GM19468 (cell line): Measurements from ENCODE around the gene HSPA5.
"Not testable (repeated sequence)": the region's sequence is repeated elsewhere in the genome, so short reads cannot be mapped to it uniquely, and the experiment has no call there.

Experiments used
- ATAC-seq: cut with Tn5 transposase; IDR thresholded peaks from one replicate; pipeline ENCODE4 v1.9.1; 2021; ENCODE audit warnings: mild to moderate bottlenecking, moderate library complexity, moderate number of reproducible peaks; ENCODE audit not compliant: unreplicated experiment; ENCODE audit errors: extremely low read depth

Gene HSPA5

DNA sequence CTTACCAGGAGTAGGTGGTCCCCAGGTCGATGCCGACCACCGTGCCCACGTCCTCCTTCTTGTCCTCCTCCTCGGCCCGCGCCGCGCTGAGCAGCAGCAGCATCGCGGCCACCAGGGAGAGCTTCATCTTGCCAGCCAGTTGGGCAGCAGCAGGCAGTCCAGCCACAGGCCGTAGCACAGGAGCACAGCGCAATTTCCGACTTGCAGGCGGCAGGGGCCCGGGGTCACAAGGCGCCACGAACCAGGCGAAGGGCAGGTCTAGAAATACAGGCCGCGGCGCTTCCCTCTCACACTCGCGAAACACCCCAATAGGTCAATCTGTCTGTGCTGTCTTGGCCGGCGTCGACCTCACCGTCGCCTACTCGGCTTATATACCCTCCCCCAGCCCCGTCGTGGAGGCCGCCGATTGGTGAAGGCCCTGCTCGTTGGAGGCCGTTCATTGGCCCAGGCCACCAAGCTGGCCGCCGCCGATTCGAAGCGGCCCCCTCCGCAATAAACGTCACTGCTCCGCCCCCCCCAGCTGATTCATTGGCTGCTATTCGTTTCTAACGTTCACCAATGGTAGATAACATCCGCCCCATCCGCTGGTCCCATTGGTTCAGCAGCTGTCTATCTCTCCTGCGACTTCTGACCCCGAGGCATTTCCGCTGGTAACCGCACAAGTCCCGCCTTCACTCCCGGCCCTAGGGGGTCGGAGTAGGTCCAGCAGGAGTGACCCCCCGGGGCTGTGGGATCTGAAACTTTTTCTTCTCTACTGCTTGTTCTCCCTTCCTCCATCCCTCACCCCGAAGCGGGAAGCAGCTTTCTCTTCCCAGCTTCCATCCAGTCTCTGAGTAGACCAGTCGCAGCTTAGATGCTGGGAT, at the start of gene HSPA5:
HSPA5 (minus strand) TSS at position 344 of the 863 bp plus-strand sequence; CDS start at position 127, 217 bp downstream.
- ATAC-seq = peak; percentile 70

DNA sequence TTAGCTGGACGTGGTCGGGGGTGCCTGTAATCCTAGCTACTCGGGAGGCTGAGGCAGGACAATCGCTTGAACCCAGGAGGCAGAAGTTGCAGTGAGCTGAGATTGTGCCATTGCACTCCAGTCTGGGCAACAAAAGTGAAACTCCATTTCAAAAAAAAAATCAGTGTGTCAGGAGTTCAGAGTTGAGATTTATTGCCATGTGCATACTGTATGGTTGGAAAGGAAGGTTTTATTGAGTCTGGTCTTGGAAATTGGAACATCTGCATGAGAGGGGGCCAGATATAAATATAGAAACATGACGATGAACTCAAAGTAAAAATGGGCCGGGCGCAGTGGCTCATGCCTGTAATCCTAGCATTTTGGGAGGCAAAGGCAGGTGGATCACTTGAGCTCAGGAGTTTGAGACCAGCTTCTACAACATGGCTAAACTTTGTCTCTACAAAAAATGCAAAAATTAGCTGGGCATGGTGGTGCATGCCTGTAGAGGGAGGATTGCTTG, 45.8 kb upstream of the HSPA5 start:
- not testable (repeated sequence) for ATAC-seq

DNA sequence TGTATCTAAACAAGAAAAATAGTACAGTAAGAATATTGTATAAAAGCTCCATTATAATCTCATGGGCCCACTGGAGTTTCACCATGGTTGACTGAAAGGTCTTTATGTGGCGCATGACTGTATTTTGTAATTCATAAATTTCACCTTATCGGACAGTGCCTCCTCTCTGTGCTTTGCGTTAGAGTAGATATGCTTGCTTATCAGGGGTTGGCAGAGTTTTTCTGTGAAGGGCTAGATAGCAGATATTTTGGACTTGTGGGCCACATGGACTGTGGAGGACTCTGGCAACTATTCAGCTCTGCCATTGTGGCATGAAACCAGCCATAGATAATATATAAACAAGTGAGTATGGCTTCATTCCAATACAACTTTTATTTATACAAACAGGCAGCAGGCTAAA, 43.7 kb upstream of the HSPA5 start:
- ATAC-seq = no peak

DNA sequence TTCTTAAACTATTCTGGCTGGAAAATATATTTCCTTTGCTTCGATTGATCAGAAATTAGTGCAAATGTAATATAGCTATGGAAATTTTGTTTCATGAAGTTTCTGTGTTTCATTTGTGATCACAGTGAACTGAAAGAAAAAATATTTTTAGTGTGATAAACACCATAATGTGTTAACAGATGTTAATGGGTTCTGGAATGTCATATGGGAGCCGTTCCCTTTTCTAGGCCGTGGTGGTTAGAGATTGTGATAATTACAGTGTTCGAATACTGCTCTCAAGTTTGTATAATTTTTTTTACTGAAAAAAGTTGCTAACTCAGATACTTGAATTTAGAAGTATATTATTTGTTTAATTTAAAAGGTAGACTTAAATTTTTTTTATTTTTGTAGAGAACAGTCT, 39.8 kb upstream of the HSPA5 start:
- ATAC-seq = no peak

DNA sequence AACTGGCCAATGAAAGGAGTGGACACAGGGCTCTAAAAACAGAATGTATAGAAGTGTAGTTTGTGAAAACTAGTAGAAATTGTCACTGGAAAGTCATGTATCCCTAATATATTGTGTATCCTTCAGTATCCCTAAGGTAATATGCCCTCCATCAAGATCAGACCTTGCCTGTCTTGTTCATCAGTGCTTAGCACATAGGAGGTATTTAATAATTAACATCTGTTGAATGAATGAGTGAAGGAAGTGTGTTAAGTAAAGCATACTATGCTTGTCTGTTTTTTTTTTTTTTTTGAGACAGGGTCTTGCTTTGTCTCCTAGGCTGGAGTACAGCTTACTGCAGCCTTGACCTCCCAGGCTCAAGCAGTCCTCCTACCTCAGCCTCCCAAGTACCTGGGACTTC, 36.3 kb upstream of the HSPA5 start:
- ATAC-seq = no peak

DNA sequence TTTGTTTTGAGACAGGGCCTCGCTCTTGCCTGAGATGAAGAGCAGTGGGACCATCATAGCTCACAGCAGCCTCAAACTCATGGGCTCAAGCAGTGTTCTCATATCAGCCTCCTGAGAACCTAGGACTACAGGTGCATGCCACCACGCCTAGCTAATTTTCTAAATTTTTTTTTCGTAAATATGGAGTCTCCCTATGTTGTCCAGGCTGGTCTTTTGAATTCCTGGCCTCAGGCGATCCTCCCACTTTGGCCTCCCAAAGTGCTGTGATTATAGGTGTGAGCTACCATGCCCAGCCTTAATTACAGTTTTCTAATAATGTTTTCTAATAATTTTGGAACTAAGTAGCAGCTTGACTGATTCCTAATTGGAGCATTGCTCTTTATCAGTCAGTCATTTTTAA, 35.6 kb upstream of the HSPA5 start:
- no peak for ATAC-seq

DNA sequence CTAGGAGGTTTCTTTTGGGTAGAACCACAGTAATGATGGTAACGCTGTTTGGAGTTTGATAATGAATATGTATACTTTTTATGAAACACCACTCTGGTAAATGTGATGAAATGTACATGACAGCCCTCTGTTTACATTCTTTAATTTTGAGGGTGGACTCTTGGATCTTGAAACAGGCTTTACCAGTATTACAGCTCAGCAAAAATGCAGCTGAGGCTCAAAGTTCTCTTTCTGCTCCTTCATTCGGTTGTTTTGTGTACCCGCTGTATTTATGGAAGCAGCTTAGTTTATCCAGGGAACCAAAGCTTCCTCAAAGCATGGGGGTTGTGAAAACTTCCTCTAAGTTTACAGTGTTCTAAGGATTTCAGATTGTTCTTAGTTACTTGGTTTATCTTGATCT, 31.6 kb upstream of the HSPA5 start:
- no peak for ATAC-seq

DNA sequence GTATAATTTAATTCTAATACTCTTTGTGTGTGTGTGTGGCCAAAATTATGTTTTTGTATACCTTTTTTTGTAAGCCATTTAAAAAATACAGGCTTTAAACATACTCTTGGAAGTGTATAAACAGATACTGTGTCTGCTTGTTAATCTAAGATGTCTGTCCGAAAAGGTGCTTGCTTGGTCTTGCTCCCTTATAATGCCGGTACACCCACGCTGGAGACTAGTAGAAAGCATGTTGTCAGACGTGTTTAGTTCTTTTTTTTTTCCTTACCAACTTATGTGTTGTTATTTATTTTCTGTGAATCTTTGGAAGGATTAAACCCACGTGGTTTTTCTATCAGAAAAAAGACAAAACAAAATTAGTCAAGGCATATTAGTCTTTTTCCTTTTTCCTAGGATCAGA, 29.9 kb upstream of the HSPA5 start:
- no peak for ATAC-seq

DNA sequence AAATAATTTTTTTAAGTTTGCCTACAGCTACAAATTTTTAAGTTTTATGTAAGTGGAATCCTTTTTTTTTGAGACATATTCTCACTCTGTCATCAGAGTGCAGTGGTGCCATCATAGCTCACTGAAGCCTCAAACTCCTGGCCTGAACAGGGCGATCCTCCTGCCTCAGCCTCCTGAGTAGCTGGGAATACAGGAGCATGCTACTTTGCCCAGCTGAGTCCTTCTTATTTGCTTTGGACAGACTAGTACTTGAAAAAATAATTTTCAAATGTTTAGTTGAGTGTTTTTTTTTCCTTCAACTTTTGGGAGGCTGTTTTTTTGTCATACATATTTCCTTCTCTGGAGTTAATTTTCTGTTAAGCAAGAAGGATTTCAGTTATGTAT, 27.9 kb upstream of the HSPA5 start:
- ATAC-seq = no peak

DNA sequence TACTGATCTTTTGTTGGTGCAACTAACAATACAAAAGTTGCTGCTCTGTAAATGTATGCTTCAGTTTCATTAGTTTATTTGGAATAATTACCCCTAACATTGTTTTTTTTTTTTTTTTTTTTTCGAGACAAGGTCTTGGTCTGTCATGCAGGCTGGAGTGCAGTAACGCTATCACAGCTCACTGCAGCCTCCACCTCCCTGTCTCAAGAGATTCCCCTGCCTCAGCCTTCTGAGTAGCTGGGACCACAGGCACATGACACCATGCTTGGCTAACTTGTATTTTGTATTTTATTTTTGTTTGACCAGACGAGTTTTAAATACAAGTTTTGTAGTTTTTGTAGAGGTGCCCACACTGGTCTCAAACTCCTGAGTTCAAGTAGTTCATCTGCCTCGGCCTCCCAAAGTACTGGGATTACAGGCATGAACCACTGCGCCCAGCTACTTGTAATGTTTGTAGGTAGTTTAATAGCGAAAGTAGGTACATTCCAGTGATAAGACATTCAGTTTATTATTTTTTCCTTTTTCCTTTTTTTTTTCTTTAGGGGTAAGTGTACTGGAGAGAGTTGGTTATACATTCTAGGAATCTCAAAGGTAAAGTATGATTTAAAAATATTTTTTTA, 27.4 kb upstream of the HSPA5 start:
- no peak for ATAC-seq

DNA sequence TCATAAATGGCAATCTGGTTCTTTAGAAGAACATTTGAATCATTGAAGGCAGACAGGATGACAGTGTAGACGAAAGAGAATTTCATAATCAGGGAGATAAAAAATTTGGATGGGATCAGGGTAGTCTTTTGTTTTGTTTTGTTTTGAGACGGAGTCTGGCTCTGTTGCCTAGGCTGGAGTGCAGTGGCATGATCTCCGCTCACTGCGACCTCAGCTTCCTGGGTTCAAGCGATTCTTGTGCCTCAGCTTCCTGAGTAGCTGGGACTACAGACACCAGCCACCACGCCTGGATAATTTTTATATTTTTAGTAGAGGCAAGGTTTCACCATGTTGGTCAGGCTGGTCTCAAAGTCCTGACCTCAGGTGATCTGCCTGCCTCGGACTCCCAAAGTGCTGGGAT, 22.9 kb upstream of the HSPA5 start:
- ATAC-seq = not testable (repeated sequence)

DNA sequence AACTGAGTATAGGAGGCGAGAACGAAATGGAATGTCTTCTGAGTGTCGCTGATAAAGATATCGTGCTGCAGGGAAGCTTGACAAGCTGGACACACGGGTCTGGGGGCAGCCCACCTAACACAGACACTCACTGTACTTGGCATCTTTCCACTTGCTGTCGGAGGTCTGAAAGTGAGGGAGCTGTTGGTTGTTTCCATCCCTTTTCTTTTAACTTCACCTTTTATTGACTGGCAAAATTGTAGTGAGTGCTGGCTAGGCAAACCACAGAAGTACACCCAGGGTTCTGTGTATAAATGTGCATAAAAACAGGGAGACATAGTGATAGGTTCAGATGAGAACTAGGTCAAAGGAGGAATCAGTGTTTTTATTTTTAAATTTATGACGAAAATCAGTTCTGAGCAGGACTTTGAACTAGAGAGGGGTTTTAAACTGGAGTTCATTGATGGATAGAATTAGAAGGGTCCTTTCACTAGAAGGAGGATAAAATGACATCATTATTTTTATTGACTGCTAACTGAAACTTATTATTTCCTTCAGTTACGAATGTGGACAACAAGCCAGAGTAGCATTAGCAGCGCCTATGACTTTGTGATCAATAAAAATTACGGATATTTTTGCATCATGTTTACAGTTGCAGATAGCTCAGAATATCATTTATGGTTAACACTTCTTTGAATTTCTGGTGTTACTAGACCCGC, 21.3 kb upstream of the HSPA5 start:
- ATAC-seq = no peak

DNA sequence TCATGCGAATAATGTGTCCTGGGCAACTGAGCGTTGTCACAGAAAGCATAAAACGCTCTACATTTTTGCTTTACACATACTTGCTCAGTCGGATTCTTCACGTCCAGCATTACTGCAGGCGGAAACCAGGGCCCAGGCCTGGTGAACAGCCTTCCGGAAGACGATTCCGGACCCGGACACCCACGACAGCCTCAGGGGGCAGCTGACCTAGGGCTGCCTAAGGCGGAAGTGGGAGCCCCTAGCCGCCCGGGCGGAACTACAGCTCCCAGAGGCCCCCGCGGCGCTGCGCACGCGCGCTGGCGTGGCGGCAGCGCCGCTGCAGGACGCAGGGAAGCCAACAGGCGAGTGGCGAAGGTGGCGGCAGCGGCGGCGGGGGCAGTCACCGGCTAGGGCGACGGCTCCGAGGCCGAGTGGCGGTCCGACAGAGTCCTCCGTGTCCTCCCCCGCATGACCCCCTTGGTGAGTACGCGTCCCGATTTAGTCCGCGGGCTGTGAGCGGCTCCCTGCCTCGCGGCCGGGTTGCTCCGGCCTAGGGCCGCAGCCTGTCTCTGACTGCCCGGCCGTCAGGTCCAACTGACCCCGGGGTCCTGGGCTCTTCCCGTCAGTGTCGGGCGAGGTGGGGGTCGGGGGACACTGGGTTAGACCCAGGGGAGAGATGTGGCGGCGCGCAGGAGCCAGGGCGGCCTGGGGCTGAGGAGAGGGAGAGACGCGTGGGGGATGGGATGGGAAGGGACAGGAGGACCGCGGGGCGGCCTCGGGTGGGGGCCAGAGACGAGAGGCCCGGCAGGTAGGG, 20.6 kb upstream of the HSPA5 start, which contains the start of gene GAPVD1:
GAPVD1 (plus strand) TSS at position 326 of the 793 bp plus-strand sequence. CDS start 37,096 bp downstream, outside the sequence.
- ATAC-seq = peak; percentile 90

DNA sequence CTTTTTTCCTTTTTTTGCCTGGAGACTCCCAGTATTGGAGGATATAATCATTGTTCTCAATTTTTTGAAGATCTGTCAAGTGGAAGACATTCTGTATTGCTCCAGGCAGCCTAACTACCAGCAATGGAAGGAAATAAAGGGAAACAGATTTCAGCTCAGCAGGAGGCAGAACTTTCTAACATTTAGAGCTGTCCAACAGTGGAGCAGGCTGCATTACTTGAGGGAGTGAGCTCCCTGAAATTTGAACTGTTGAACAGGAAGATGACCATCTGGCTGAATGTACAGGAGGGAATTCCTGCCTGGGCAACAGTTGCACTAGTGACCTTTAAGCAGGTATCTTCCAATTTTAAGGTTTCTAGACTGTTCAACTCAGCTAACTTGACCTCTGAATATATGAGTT, 19.4 kb upstream of the HSPA5 start:
- no peak for ATAC-seq

DNA sequence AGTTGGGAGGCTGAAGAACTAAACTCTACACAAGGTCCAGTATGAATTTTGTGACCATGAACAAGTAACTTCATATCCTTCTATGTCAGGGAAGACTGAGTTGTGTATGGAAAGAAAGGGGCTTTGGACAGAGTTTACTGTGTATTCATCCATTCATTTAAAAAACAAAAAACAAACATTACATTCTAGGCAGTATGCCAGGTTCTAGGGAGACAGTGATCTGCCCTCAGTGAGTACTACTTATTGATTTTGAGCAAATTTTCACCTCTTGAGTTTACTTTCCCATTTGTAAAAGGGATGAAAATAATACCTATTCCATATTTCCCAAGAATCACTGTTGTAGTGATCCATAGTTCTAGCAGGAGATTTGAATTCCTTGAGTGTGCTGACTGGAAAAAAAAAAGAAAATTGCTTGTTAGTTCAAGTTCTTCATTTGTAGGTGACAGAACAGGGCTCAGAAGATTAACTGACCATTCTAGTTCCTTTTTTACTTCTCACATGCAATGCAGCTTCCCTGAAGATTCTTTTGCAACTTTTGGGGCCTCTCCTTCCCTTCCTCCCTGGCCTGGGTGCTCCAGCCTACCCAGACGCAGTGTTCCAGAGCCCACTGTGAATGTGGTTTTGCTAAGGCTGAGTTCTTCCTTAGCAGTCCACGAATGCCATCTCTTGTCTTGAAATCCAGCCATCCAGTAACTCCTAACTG, 17.8 kb upstream of the HSPA5 start:
- ATAC-seq = no peak

DNA sequence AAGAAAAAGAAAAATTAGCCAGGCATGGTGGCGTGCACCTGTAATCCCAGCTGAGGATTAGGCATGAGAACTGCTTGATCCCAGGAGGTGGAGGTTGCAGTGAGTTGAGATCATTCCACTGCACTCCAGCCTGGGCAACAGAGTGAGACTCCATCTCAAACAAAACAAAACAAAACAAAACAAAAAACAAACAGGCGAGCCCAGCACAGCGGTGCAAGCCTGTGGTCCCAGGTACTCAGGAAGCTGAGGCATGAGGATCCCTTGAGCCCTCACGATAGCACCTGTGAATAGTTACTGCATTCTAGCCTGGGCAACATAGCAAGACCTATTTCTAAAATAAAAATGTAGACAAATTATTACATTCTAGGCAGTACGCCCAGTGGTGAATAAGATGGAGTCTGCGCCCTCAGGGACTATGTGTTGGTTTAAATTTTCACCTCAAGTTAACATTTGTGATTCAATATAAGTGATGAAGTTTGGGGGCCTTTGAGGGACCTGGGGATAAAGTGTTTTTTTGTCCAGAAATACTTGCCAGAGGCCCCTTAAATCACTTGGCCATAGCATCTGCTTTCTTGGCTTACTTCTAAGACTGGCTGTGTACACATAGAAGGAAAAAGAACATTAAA, 17.1 kb upstream of the HSPA5 start:
- ATAC-seq = no peak

DNA sequence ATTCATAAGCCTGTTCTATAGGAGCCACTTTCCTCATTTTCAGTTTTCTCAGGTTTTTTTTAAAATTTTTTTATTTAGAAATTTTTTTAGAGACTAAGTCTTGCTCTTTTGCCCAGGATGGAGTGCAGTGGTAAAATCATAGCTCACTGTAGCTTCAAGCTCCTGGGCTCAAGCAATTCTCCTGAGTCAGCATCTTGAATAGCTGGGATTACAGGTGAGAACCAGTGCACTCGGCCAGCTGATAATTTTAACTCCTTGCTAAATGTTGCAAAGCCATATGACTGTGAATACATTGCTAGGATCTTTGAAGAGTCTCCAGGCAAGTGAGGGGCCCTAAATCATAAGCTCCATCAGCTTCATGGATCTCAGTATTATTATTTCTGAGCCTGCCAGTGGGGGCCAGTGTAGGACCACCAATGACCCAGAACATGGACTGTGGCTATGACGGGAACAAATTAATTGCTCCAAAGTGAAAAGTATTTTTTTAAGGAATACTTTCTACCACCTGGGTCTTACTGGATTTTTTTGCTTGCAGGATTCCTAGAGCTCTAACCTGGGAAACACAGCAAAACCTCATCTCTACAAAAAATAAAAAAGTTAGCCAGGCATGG, 14.7 kb upstream of the HSPA5 start:
- ATAC-seq = no peak

DNA sequence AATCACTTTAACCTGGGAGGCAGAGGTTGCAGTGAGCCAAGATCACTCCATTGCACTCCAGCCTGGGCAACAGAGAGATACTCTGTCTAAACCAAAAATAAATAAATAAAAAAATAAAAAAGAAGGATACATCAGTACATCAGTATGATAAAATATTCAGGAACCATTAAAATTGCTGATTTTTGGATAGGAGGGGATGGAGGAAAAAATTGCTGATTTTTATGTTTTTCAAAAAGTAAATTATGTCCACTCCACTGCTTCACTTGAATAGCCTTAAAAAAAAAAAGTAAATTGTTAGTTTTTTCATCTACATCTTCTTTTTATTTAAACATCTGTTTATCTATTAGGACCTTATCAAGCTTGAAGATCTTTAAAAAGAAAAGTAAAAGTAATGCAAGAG, 13.1 kb upstream of the HSPA5 start:
- ATAC-seq = no peak

DNA sequence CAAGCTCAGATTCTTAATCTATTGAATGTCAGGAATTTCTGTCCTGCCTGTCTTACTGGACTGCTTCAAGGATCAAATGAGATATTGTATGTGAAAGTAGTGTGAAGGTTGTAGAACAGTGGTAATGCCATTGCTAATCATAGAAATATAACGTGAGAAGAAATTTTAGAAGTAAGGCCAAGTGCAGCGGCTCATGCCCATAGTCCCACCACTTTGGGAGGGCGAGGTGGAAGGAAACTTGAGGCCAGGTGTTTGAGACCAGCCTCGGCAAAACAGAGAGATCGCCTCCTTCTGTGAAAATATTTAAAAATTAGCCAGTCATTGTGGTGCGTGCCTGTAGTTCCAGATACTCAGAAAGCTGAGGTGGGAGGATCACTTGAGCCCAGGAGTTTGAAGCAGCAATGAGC, 5.1 kb upstream of the HSPA5 start:
- ATAC-seq = no peak
